Right cardiac atrium (tissue), 5 donors: ENCODE measurements around the gene CTXN1. TPM values are rescaled to one million over a fixed set of nuclear protein-coding genes. Genes with fewer than 3 reads are reported as not detected.

Experiments used
- ATAC-seq, 2 donors: fragments of 200-7000 bp; cut with Tn5 transposase; one replicate each; pipeline versions ENCODE4 v1.8.0 to v1.9.1; 2020; ENCODE audit warnings: moderate library complexity in 2 of 2, mild to moderate bottlenecking in 1 of 2
- DNase-seq, 3 donors: peaks; one replicate each; pipeline ENCODE4 v3.0.0-alpha.2; 2020
- H3K27ac ChIP-seq: one replicate; pipeline ENCODE4 v1.5.1; 2013; ENCODE audit warnings: mild to moderate bottlenecking, low read length, control low read depth, moderate library complexity
- H3K27me3 ChIP-seq: one replicate; pipeline ENCODE4 v1.6.1; 2013; ENCODE audit not compliant: control insufficient read depth, insufficient read depth
- H3K4me1 ChIP-seq: one replicate; pipeline ENCODE4 v1.6.1; 2013; ENCODE audit warnings: low read length; ENCODE audit not compliant: control insufficient read depth, insufficient read depth
- H3K4me3 ChIP-seq: one replicate; pipeline ENCODE4 v1.5.1; 2013; ENCODE audit warnings: low read length, control low read depth
- H3K9me3 ChIP-seq: one replicate; pipeline ENCODE4 v1.6.1; 2013; ENCODE audit warnings: low read length; ENCODE audit not compliant: control insufficient read depth
- WGBS: extraction: QIAGEN DNeasy Blood & Tissue Kit; methylation state at CpG from one replicate; pipeline ENCODE4 v1.1.7; 2013; 5-methylcytosine and 5-hydroxymethylcytosine counted together
- intact Hi-C, 4 donors: fragments of 100-400 bp; cut with DNase I; formaldehyde crosslinking; loops; one replicate each; pipeline versions ENCODE4 v1.11.0 to v1.14.0; 2022 to 2023
- polyA plus RNA-seq: library from polyadenylated mRNA; stranded (reverse); fragments of 200-250 nt; gene quantifications from one replicate; pipeline ENCODE4 v1.2.3, GENCODE V29; 2013
- total RNA-seq, 4 donors: library from RNA; stranded (reverse); fragmentation: NEBNext Ultra II Directional; extraction: Animal tissue kit (Norgen Biotek cat#: 25700); gene quantifications; one replicate each; pipeline ENCODE4 v1.2.1, GENCODE V29; 2021
- donor health status: healthy with polysubstance abuse.
- donor health status: DM: no; HTN: yes; CAD: no.
- donor health status: DM: no; HTN: no; CAD: no.
- donor health status: DM: no; HTN: yes; CAD: no; lungs with severe emphysema.
- donor health status: DM: yes; HTN: yes; CAD: no.

The CTXN1 gene
- total and polyA plus RNA-seq, 5 donors: 0.16 to 0.34 (median 0.24) TPM; not detected in 2

DNA sequence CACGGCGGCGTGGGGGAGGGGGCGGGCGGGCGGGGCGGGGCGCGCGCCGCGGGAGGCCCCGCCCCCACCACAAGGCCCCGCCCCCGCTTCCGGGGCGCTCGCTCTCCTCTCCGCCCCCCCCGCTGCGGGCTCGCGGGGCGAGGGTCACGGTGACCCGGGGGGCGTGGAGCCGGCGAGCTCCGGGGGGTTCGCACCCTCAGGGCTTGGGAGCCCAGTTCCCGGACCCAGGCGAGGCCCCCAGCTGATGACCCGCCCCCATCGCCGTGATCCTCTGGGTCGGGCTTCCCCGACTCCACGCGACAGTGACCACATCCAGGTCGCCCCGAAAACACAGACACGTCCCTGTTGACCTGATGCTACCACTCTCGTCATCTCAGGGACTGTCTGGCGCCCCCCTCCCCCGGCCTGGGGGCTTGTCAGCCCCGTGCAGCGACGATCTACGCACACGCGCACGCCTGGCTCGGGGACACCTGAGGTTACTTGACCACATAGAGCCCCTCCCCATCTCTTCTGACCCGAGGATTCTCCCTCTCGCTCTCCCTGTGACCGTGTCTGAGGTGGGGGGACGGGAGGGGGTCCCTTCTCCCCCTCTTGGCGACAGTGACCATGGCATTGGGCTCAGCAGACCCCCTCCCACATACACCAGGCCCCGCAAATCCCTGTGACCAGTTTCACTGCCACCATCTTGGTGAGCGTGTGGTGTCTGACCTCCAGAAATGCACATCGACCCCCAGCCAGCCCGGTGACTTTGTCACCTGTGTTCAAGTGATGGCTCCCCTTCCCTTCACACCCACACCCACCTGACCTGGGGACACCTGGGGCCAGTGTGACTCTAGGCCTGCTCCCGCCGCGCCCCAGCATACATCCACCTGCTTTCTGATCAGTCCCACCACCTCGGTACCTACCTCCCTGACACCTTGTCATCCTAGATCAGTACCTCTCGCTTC is 21.6 kb downstream of the CTXN1 start:
- intact Hi-C loops: no loop called here
- H3K4me3 ChIP-seq: peak overlapping the region; percentile 82
- H3K27me3 ChIP-seq: no peaks in the 10 kb centered on the region
- H3K27ac ChIP-seq: peak overlapping the region; percentile 43
- 11% methylated on average over 68 of the region's 68 CpGs for WGBS
- DNase-seq: peak; percentile 56 to 89 (median 64)
- H3K4me1 ChIP-seq: peaks cover 5% of the 10 kb centered on the region
- no peaks in the 10 kb centered on the region for H3K9me3 ChIP-seq
- ATAC-seq: peak; percentile 17 to 36

GRCh38 chr19:7903244-7904073 is 22.5 kb downstream of the CTXN1 start, which contains the start of gene MAP2K7:
Gene MAP2K7 (plus strand): TSS chr19:7903877. CDS start chr19:7903945, 68 bp downstream.
- Histone ChIP-seq H3K4me1 (peaks cover 5% of the 10 kb centered on the region), H3K4me3 (peak within 1 kb of the TSS; percentile 82), H3K27ac (peak within 1 kb of the TSS; percentile 71), H3K9me3 (no peaks in the 10 kb centered on the region), H3K27me3 (no peaks in the 10 kb centered on the region)
- ATAC-seq: peak; percentile 85 to 87
- intact Hi-C loops: no loop called here
- DNase-seq: peak; percentile 100
- WGBS: under 1% methylated on average over 89 of the region's 89 CpGs

DNA sequence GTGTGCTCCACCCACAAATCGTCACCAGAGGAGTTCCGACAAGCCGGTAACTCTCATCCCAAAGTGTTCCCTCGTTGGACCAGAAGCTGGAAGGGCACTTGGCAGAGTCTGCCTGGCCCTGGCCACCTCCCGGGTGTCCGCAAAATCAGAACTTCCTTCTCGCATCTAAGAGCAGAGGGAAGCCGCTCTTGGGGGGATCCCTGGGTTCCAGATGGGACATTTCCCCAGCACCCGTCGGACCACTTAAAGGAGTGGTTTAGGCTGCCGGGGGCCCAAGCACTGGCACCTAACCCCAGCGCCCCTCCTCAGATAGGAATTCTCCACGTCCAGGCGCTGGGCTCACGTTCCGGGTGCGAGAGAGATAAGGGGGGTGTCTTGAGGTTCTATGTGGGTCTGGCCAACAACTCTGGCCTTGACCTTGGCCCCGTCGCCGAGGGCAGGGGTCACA is 23.1 kb downstream of the CTXN1 start:
- WGBS: 16% methylated on average over 20 of the region's 20 CpGs
- ATAC-seq (no peak), DNase-seq (no peak)
- no peaks in the 10 kb centered on the region for H3K27me3 ChIP-seq
- H3K27ac ChIP-seq: peak overlapping the region; percentile 71
- H3K4me3 ChIP-seq: peak overlapping the region; percentile 34
- no peaks in the 10 kb centered on the region for H3K9me3 ChIP-seq
- intact Hi-C loops: no loop called here
- H3K4me1 ChIP-seq: peaks cover 5% of the 10 kb centered on the region

GRCh38 chr19:7901337-7901736 is 24.6 kb downstream of the CTXN1 start:
- no peaks in the 10 kb centered on the region for H3K9me3 ChIP-seq
- no peak overlapping the region for H3K27ac ChIP-seq
- DNase-seq (no peak), ATAC-seq (no peak)
- intact Hi-C loops: no loop called here
- WGBS: 91% methylated on average over 7 of the region's 7 CpGs
- H3K4me3 ChIP-seq: no peak overlapping the region
- peaks cover 5% of the 10 kb centered on the region for H3K4me1 ChIP-seq
- no peaks in the 10 kb centered on the region for H3K27me3 ChIP-seq

DNA sequence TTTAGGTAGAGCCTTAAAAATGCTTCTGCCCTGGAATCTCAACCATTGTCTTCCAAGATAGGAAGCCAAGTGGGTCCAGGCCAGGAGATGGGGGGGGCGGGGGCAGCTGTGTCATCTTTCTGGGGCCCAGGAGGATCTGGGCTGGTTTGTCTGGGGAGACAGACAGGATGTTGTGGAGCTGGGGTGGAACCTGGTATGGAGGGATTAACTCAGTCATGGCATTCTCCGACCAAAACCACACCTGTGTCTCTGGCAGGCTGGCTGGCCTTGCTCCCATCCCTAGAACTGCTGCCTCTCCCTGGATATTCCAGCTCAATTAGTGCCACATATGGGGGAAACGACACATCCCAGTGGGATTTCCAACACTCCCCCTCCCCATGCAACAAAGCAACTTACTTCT is 25.0 kb downstream of the CTXN1 start:
- Histone ChIP-seq H3K27me3 (no peaks in the 10 kb centered on the region), H3K4me3 (no peak overlapping the region), H3K27ac (no peak overlapping the region), H3K9me3 (no peaks in the 10 kb centered on the region), H3K4me1 (peaks cover 5% of the 10 kb centered on the region)
- WGBS: 66% methylated on average over 3 of the region's 3 CpGs
- ATAC-seq (no peak), DNase-seq (no peak)
- intact Hi-C loops: no loop called here

DNA sequence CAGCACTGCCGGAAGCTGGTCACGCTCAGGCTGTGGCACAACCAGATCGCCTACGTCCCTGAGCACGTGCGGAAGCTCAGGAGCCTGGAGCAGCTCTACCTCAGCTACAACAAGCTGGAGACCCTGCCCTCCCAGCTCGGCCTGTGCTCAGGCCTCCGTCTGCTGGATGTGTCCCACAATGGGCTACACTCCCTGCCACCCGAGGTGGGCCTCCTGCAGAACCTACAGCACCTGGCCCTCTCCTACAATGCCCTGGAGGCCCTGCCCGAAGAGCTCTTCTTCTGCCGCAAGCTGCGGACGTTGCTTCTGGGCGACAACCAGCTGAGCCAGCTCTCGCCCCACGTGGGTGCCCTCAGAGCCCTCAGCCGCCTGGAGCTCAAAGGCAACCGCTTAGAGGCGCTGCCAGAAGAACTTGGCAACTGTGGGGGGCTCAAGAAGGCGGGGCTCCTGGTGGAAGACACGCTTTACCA is 25.5 kb downstream of the CTXN1 start:
- no peaks in the 10 kb centered on the region for H3K27me3 ChIP-seq
- H3K4me1 ChIP-seq: peaks cover 5% of the 10 kb centered on the region
- ATAC-seq (no peak), DNase-seq (peak in 1 of 3 donors; percentile 55)
- no peak overlapping the region for H3K27ac ChIP-seq
- intact Hi-C loops: no loop called here
- H3K9me3 ChIP-seq: no peaks in the 10 kb centered on the region
- H3K4me3 ChIP-seq: no peak overlapping the region
- WGBS: 78% methylated on average over 21 of the region's 21 CpGs

DNA sequence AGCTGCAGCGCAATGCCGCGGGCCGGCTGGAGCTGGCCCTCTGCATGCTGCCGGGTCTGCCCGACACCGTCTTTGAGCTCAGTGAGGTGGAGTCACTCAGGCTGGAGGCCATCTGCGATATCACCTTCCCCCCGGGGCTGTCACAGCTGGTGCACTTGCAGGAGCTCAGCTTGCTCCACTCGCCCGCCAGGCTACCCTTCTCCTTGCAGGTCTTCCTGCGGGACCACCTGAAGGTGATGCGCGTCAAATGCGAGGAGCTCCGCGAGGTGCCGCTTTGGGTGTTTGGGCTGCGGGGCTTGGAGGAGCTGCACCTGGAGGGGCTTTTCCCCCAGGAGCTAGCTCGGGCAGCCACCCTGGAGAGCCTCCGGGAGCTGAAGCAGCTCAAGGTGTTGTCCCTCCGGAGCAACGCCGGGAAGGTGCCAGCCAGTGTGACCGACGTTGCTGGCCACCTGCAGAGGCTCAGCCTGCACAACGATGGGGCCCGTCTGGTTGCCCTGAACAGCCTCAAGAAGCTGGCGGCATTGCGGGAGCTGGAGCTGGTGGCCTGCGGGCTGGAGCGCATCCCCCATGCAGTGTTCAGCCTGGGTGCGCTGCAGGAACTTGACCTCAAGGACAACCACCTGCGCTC is 26.1 kb downstream of the CTXN1 start:
- intact Hi-C loops: no loop called here
- no peak overlapping the region for H3K27ac ChIP-seq
- no peak overlapping the region for H3K4me3 ChIP-seq
- WGBS: 86% methylated on average over 34 of the region's 34 CpGs
- ATAC-seq: no peak
- peaks cover 4% of the 10 kb centered on the region for H3K4me1 ChIP-seq
- H3K27me3 ChIP-seq: no peaks in the 10 kb centered on the region
- H3K9me3 ChIP-seq: no peaks in the 10 kb centered on the region
- peak in 1 of 3 donors; percentile 57 for DNase-seq

- H3K4me3 ChIP-seq: no peak overlapping the region
- H3K27ac ChIP-seq: no peak overlapping the region
- intact Hi-C loops: no loop called here
- no peaks in the 10 kb centered on the region for H3K4me1 ChIP-seq
- no peak for DNase-seq
- no peaks in the 10 kb centered on the region for H3K27me3 ChIP-seq
- no peaks in the 10 kb centered on the region for H3K9me3 ChIP-seq
- no peak for ATAC-seq
- WGBS: 95% methylated on average over 16 of the region's 16 CpGs
Measured at GRCh38 chr19:7898967-7899366, 27.0 kb downstream of the CTXN1 start.

DNA sequence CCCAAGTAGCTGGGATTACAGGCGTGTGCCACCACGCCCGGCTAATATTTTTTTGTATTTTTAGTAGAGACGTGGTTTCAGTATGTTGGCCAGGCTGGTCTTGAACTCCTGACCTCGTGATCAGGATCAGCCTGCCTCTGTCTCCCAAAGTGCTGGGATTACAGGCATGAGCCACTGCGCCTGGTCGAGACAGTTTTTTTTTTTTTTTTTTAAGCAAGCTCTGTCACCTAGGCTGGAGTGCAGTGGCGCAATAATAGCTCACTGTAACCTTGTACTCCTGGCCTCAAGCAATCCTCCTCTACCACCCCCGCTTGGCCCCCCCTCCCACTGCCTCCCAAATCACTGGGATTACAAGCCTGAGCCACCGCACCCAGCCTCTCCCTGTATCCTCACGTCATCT is 28.6 kb downstream of the CTXN1 start:
- no peak overlapping the region for H3K27ac ChIP-seq
- H3K4me1 ChIP-seq: no peaks in the 10 kb centered on the region
- no peaks in the 10 kb centered on the region for H3K9me3 ChIP-seq
- ATAC-seq (no peak), DNase-seq (no peak)
- no peaks in the 10 kb centered on the region for H3K27me3 ChIP-seq
- no peak overlapping the region for H3K4me3 ChIP-seq
- intact Hi-C loops: no loop called here
- 86% methylated on average over 11 of the region's 11 CpGs for WGBS

DNA sequence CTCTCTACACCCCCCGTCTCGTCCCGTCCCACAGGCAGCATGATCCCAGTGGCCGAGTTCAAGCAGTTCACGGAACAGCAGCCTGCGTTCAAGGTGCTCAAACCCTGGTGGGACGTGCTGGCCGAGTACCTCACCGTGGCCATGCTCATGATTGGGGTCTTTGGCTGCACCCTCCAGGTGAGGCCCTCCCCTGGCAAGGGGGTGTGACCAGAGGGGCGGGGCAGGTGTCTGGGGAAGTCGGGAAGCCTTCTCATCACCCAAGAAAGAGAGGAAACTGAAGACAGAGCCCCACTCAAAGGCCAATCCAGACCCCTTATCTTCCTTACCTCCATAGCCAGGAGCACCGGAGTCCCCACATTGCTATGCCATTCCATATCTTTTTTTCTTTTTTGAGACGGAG is 30.4 kb downstream of the CTXN1 start:
- ATAC-seq: no peak
- 84% methylated on average over 13 of the region's 13 CpGs for WGBS
- Histone ChIP-seq H3K4me3 (no peak overlapping the region), H3K27me3 (no peaks in the 10 kb centered on the region), H3K4me1 (no peaks in the 10 kb centered on the region), H3K27ac (no peak overlapping the region), H3K9me3 (no peaks in the 10 kb centered on the region)
- DNase-seq: no peak
- intact Hi-C loops: no loop called here
